Measurements from ENCODE around the gene PDILT. TPM values are rescaled to one million over a fixed set of nuclear protein-coding genes. Genes with fewer than 3 reads are reported as not detected.

PDILT gene
- total RNA-seq, 1 donor from 2014 or later, result not detected

- no peak for DNase-seq (ENCODE audit: low spot score)
Measured at GRCh38 chr16:20402651-20403050, 1.9 kb downstream of the PDILT start.

GRCh38 chr16:20401475-20402016 lies 3.0 kb downstream of the PDILT start:
- DNase-seq (ENCODE audit: low spot score), result no peak

- DNase-seq (ENCODE audit: low spot score), result no peak
Measured at GRCh38 chr16:20401066-20401465, 3.5 kb downstream of the PDILT start.

GRCh38 chr16:20399185-20399584 lies 5.4 kb downstream of the PDILT start:
- no peak for DNase-seq (ENCODE audit: low spot score)

- no peak for DNase-seq (ENCODE audit: low spot score)
Measured at GRCh38 chr16:20398603-20399002, 5.9 kb downstream of the PDILT start.

- DNase-seq (ENCODE audit: low spot score), result no peak
Measured at GRCh38 chr16:20397468-20398074, 7.0 kb downstream of the PDILT start.

- DNase-seq (ENCODE audit: low spot score), result no peak
Measured at GRCh38 chr16:20396846-20397467, 7.6 kb downstream of the PDILT start.

GRCh38 chr16:20395946-20396345 lies 8.6 kb downstream of the PDILT start:
- no peak for DNase-seq (ENCODE audit: low spot score)

- peak; percentile 27 for DNase-seq (ENCODE audit: low spot score)
Measured at GRCh38 chr16:20393801-20394577, 10.5 kb downstream of the PDILT start.

- no peak for DNase-seq (ENCODE audit: low spot score)
Measured at GRCh38 chr16:20391045-20391444, 13.5 kb downstream of the PDILT start.

GRCh38 chr16:20388854-20389253 lies 15.7 kb downstream of the PDILT start:
- no peak for DNase-seq (ENCODE audit: low spot score)

GRCh38 chr16:20387978-20388377 lies 16.6 kb downstream of the PDILT start:
- no peak for DNase-seq (ENCODE audit: low spot score)

- DNase-seq (ENCODE audit: low spot score), result peak; percentile 18
Measured at GRCh38 chr16:20385844-20386832, 18.4 kb downstream of the PDILT start.

GRCh38 chr16:20383106-20384029 lies 21.2 kb downstream of the PDILT start:
- peak; percentile 57 for DNase-seq (ENCODE audit: low spot score)

- no peak for DNase-seq (ENCODE audit: low spot score)
Measured at GRCh38 chr16:20382202-20382948, 22.2 kb downstream of the PDILT start.

- DNase-seq (ENCODE audit: low spot score), result no peak
Measured at GRCh38 chr16:20380782-20381181, 23.8 kb downstream of the PDILT start.

- DNase-seq (ENCODE audit: low spot score), result no peak
Measured at GRCh38 chr16:20377181-20377580, 27.4 kb downstream of the PDILT start.

GRCh38 chr16:20372701-20373100 lies 31.8 kb downstream of the PDILT start:
- DNase-seq (ENCODE audit: low spot score), result no peak

GRCh38 chr16:20369452-20370054 lies 35.0 kb downstream of the PDILT start:
- DNase-seq (ENCODE audit: low spot score), result no peak
